Left forelimb (tissue), 1 donor: ENCODE results near the gene APBB1.
"Not testable (repeated sequence)": the region's sequence is repeated elsewhere in the genome, so short reads cannot be mapped to it uniquely, and the experiment has no call there.

ENCODE experiments used
- DNase-seq: peaks from one replicate; pipeline ENCODE4 v3.0.0-alpha.2; 2018; ENCODE audit warnings: low spot score

The APBB1 gene

GRCh38 chr11:6417907-6418556, 862 bp downstream of the APBB1 start:
- no peak for DNase-seq

- no peak for DNase-seq
Observed at GRCh38 chr11:6415797-6416196, 3.1 kb downstream of the APBB1 start.

GRCh38 chr11:6414874-6415328, 4.0 kb downstream of the APBB1 start:
- no peak for DNase-seq

GRCh38 chr11:6413791-6414201, 5.1 kb downstream of the APBB1 start:
- DNase-seq, result no peak

GRCh38 chr11:6411594-6412031, 7.3 kb downstream of the APBB1 start:
- no peak for DNase-seq

GRCh38 chr11:6410695-6411430, 8.0 kb downstream of the APBB1 start:
- DNase-seq, result no peak

- DNase-seq, result no peak
Observed at GRCh38 chr11:6406370-6406769, 12.5 kb downstream of the APBB1 start.

- DNase-seq, result no peak
Observed at GRCh38 chr11:6405846-6406245, 13.0 kb downstream of the APBB1 start.

- DNase-seq, result no peak
Observed at GRCh38 chr11:6405052-6405667, 13.7 kb downstream of the APBB1 start.

- no peak for DNase-seq
Observed at GRCh38 chr11:6404342-6405051, 14.4 kb downstream of the APBB1 start.

GRCh38 chr11:6403539-6403938, 15.4 kb downstream of the APBB1 start:
- no peak for DNase-seq

GRCh38 chr11:6402561-6402981, 16.3 kb downstream of the APBB1 start:
- no peak for DNase-seq

GRCh38 chr11:6402061-6402470, 16.8 kb downstream of the APBB1 start:
- no peak for DNase-seq

GRCh38 chr11:6401464-6401863, 17.4 kb downstream of the APBB1 start:
- DNase-seq, result no peak

- DNase-seq, result no peak
Observed at GRCh38 chr11:6400431-6401345, 18.2 kb downstream of the APBB1 start.

- no peak for DNase-seq
Observed at GRCh38 chr11:6397636-6398035, 21.3 kb downstream of the APBB1 start.

GRCh38 chr11:6397156-6397555, 21.7 kb downstream of the APBB1 start:
- no peak for DNase-seq

- DNase-seq, result no peak
Observed at GRCh38 chr11:6395470-6396060, 23.3 kb downstream of the APBB1 start.

GRCh38 chr11:6393989-6394670, 24.8 kb downstream of the APBB1 start:
- no peak for DNase-seq

GRCh38 chr11:6392251-6392650, 26.6 kb downstream of the APBB1 start:
- not testable (repeated sequence) for DNase-seq
